GM10248 (cell line): ENCODE measurements around the gene TAS1R1.

Experiments used
- CTCF ChIA-PET: fragments of 300-600 bp; sonication (Branson Sonifier 250); formaldehyde crosslinking; extraction: SDS; loops from one replicate; lab custom pipeline; 2021; ENCODE audit warnings: antibody characterized with exemption; lab: Yijun Ruan, JAX
- POLR2A ChIA-PET: fragments of 350-650 bp; sonication (Branson Sonifier 250); formaldehyde crosslinking; extraction: SDS; loops from one replicate; lab custom pipeline; 2020; ENCODE audit warnings: antibody characterized with exemption; lab: Yijun Ruan, JAX
- DNase-seq: peaks from one replicate; pipeline ENCODE4 v3.0.0; 2012; ENCODE audit errors: extremely low spot score
- TF ChIP-seq, protein P1 (sequence below): IDR thresholded peaks from 2 replicates; pipeline ENCODE4 v1.5.1; 2012; ENCODE audit warnings: mild to moderate bottlenecking, low read depth; ENCODE audit errors: extremely low read depth, missing control alignments, control extremely low read depth

TAS1R1 gene

DNA sequence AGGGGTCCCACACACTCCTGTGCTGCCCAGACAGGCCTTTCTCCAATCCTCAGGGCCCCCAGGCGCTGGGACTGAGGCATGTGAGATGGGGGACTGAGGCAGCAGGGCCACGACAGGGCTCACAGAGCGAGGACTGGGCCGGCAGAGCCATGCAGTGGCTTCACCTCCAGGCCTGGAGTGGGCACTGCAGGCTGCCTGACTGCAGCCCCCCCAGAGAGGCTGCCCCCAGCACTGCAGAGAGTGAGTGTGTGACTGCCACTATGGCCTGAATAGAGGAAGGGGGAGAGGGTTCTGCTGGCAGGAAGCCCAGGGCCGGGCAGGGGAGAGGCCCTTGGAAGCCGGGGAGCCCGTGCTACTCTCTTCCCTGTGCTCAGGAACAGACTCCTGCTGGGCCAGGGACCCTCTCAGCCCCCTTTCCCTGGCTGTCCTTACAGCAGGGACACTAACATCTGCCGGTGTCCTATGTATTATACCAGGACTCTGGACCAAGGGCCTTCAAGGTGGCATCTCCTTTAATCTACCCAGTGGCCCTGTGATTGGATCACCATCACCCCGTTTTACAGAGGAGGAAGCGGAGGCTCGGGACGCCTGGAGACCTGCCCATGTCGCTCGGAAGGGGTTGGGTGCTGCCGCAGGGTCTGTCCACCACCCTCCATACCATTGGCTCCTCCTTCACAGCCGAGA, 43.4 kb upstream of the TAS1R1 start:
- CTCF ChIA-PET = interaction anchor here (2.3 kb wide), 1 partner anchor 11 kb away, joined by 7 read pairs; no protein-coding TSS in a partner anchor

DNA sequence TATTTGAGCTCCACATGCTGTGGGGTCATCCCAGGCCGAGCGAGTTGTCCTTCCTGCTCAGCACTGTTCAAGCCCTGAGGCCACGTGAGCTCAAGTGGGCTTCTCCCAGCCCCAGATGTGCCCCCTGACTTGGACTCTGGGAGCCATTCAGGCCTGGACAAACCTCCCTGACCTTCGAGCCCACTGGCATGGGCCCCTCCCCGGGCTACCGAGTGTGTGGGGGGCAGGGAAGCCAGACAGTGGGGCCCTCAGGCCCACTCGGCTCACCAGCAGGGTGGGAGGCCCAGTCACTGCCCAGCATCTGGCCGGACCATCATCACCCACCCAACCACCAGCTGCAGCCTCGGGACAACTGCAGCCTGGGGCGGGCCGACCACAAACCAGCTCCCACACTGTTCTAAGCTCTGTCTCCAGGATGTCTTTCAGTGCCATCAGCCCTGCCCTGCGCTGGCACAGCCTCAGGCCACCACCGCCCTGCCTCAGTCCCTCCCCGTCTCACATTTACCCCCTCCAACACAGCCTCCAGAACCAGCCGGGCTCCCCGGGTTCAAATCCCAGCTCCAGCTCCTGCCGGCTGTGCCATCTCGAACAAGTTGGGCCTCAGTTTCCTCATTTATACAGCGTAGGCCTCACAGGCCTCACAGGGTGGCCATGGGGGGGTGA, 42.7 kb upstream of the TAS1R1 start:
- TF ChIP-seq, protein P1, sequence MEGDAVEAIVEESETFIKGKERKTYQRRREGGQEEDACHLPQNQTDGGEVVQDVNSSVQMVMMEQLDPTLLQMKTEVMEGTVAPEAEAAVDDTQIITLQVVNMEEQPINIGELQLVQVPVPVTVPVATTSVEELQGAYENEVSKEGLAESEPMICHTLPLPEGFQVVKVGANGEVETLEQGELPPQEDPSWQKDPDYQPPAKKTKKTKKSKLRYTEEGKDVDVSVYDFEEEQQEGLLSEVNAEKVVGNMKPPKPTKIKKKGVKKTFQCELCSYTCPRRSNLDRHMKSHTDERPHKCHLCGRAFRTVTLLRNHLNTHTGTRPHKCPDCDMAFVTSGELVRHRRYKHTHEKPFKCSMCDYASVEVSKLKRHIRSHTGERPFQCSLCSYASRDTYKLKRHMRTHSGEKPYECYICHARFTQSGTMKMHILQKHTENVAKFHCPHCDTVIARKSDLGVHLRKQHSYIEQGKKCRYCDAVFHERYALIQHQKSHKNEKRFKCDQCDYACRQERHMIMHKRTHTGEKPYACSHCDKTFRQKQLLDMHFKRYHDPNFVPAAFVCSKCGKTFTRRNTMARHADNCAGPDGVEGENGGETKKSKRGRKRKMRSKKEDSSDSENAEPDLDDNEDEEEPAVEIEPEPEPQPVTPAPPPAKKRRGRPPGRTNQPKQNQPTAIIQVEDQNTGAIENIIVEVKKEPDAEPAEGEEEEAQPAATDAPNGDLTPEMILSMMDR = no peak
- DNase-seq = no peak
- CTCF ChIA-PET = interaction anchor here (1.3 to 2.3 kb wide), 2 partner anchors 11 to 42 kb away, joined by 3 to 7 read pairs; partner anchors contain the start of gene TAS1R1
- POLR2A ChIA-PET = no interaction called here

More for the DNA sequence above, 43.4 kb upstream of the TAS1R1 start:
- TF ChIP-seq, protein P1 = no peak
- POLR2A ChIA-PET = no interaction called here
- DNase-seq = no peak

DNA sequence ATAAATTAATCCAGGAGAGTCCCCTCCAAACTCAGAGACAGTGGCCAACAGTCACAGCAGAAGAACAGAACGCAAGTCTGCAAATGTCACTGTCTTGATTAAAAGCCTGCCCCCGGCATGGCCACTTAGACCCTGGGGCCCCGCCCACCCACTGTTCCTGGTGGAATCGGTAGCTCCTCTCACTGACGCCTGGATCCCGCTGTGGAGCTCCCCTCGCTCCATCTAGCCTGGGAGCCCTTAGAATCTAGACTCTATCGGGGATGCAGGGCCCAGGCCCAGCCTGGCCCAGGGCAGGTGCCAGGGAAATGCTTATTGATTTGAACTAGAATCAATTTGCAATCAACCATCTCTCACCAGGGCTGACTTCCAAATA, 42.2 kb upstream of the TAS1R1 start:
- ChIA-PET CTCF (interaction anchor here (1.3 to 2.3 kb wide), 2 partner anchors 10 to 42 kb away, joined by 3 to 7 read pairs; partner anchors contain the start of gene TAS1R1), POLR2A (no interaction called here)
- no peak for DNase-seq
- TF ChIP-seq, protein P1 = no peak

DNA sequence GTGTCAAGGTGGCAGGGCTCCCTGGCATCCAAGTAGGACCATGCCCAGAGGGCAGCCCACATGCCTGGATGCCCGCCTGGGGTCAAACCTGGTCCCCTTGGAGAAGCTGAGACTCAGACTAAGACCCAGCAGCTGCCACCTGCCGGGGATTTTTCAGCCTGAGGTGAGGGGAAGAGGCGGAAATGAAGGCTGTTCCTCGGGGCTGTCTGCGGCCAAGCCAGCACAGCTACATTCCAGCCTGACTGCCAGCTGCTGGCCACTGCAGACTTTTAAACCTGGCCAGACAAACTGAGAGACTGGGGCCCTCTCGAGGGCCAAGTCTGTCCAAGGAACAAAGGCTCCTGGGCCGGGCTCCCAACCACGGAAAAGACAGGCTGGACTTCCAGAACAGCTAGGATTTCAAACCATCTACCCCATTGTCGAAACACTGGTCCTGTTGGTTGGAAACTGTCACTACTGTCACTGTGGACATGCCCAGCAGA, 41.7 kb upstream of the TAS1R1 start:
- POLR2A ChIA-PET = no interaction called here
- TF ChIP-seq, protein P1 = no peak
- no peak for DNase-seq
- CTCF ChIA-PET = interaction anchor here (1.3 to 2.3 kb wide), 2 partner anchors 10 to 41 kb away, joined by 3 to 7 read pairs; partner anchors contain the start of gene TAS1R1

DNA sequence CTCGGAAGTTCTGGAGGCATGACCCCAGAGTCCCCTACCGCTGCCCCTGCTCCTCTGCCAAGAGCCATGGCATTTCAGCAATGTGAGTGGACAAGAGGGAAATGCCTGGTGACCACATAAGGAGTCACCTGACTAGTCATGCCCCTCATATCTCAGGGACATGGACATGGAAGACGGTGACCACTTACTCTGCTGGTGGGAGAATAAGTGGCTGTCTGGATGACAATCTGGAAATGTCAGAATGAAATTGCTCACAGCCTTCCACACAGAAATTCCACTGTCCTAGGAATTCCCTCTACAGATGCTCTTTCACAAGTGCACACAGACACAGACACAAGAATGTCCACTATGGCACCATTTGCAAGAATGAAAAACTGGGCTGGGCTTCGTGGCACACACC, 39.3 kb upstream of the TAS1R1 start:
- TF ChIP-seq, protein P1 = no peak
- CTCF ChIA-PET = no interaction called here
- POLR2A ChIA-PET = no interaction called here
- DNase-seq = no peak

DNA sequence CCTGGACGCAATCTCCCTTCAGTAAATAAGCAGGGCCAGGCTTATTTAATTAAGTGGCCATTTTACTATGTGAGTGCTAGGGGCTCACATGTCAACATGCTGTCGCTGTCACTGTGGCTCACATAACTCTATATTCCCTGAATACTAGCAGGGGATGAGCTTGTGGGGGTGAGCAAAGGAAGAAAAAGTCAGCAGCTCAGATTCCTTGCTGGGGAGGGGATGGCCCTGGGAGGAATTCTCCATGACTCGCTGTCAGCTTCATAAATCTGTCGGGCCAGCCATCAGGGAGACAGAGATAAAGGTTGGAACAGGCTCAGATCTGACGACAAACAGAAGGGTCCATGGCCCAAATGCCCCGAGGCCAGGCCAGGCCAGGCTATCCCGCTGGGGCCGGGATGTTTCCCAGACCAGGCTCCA, 37.7 kb upstream of the TAS1R1 start:
- ChIA-PET POLR2A (no interaction called here), CTCF (no interaction called here)
- TF ChIP-seq, protein P1 = no peak
- DNase-seq = no peak
